Esophagus (tissue), 2 donors: ENCODE measurements around the gene SERPINB11. TPM values are rescaled to one million over a fixed set of nuclear protein-coding genes. Genes with fewer than 3 reads are reported as not detected.
"Not testable (repeated sequence)": the region's sequence is repeated elsewhere in the genome, so short reads cannot be mapped to it uniquely, and the experiment has no call there.

Experiments
- H3K27ac ChIP-seq, 2 donors: one replicate each; pipeline ENCODE4 v1.5.1; 2013; ENCODE audit warnings: low read depth in 2 of 2, mild to moderate bottlenecking in 2 of 2, inconsistent platforms in 1 of 2, low read length in 1 of 2, moderate library complexity in 1 of 2
- H3K27me3 ChIP-seq, 2 donors: one replicate each; pipeline ENCODE4 v1.6.1; 2013; ENCODE audit warnings: low read length in 2 of 2, control low read depth in 1 of 2, mild to moderate bottlenecking in 1 of 2; ENCODE audit not compliant: insufficient read depth in 2 of 2, control insufficient read depth in 1 of 2
- H3K36me3 ChIP-seq, 2 donors: one replicate each; pipeline ENCODE4 v1.6.1; 2013; ENCODE audit warnings: low read length in 1 of 2; ENCODE audit not compliant: control insufficient read depth in 2 of 2, insufficient read depth in 2 of 2
- H3K4me1 ChIP-seq, 2 donors: one replicate each; pipeline ENCODE4 v1.6.1; 2013; ENCODE audit warnings: low read length in 1 of 2; ENCODE audit not compliant: control insufficient read depth in 2 of 2, insufficient read depth in 2 of 2
- H3K4me3 ChIP-seq, 2 donors: one replicate each; pipeline ENCODE4 v1.5.1; 2013; ENCODE audit warnings: low read length in 2 of 2, mild to moderate bottlenecking in 2 of 2, low read depth in 1 of 2, moderate library complexity in 1 of 2
- H3K9me3 ChIP-seq, 2 donors: one replicate each; pipeline ENCODE4 v1.6.1; 2013; ENCODE audit warnings: mild to moderate bottlenecking in 2 of 2, low read depth in 1 of 2, low read length in 1 of 2, moderate library complexity in 1 of 2; ENCODE audit not compliant: control insufficient read depth in 2 of 2, insufficient read depth in 1 of 2
- WGBS, 2 donors: extraction: QIAGEN DNeasy Blood & Tissue Kit; methylation state at CpG; one replicate each; pipeline ENCODE4 v1.1.7; 2013; 5-methylcytosine and 5-hydroxymethylcytosine counted together
- polyA plus RNA-seq, 2 donors: library from polyadenylated mRNA; stranded (reverse); fragments of 200-250 nt; gene quantifications; one replicate each; pipeline ENCODE4 v1.2.3, GENCODE V29; 2013
- donor health status: healthy with polysubstance abuse.
- donor health status: Bipolar disorder and iron deficiency.

The SERPINB11 gene
- polyA plus RNA-seq = 10 to 100 TPM in 1 of 2 donors, 1 to 10 TPM in 1; 6.4 to 11.7 TPM

- WGBS, 2 donors = 64 to 65% methylated on average over 2 of the region's 2 CpGs
- H3K27ac ChIP-seq = no peak within 1 kb of the TSS
- H3K36me3 ChIP-seq = no peaks in the 10 kb centered on the region
Measured at GRCh38 chr18:63702660-63703059, at the start of gene SERPINB11. SERPINB11 (plus strand) TSS chr18:63702960; CDS start chr18:63710194, 7,234 bp downstream.

GRCh38 chr18:63658920-63659319 is 43.8 kb upstream of the SERPINB11 start:
- not testable (repeated sequence) for H3K36me3 ChIP-seq, H3K27ac ChIP-seq
- 63 to 70% methylated on average over 4 of the region's 4 CpGs for WGBS, 2 donors

More at GRCh38 chr18:63702660-63703059, at the start of gene SERPINB11:
- no peaks in the 10 kb centered on the region for H3K4me1 ChIP-seq
- no peaks in the 10 kb centered on the region for H3K27me3 ChIP-seq
- H3K4me3 ChIP-seq = peak within 1 kb of the TSS in 1 of 2 donors; percentile 38
- H3K9me3 ChIP-seq = no peaks in the 10 kb centered on the region

GRCh38 chr18:63661750-63662149 is 41.0 kb upstream of the SERPINB11 start, which contains the start of gene SERPINB3:
SERPINB3 (minus strand) TSS chr18:63661893; CDS start chr18:63661216, 677 bp downstream.
- H3K4me3 ChIP-seq, H3K27ac ChIP-seq, H3K36me3 ChIP-seq, H3K27me3 ChIP-seq, H3K9me3 ChIP-seq, H3K4me1 ChIP-seq: not testable (repeated sequence)
- WGBS, 2 donors = 60 to 67% methylated on average over 2 of the region's 3 CpGs

More at GRCh38 chr18:63658920-63659319, 43.8 kb upstream of the SERPINB11 start:
- not testable (repeated sequence) for H3K4me1 ChIP-seq, H3K9me3 ChIP-seq, H3K4me3 ChIP-seq, H3K27me3 ChIP-seq

GRCh38 chr18:63664571-63664970 is 38.2 kb upstream of the SERPINB11 start:
- Histone ChIP-seq H3K4me1 (peaks cover 0 to 2% of the 10 kb centered on the region in 2 donors), H3K9me3 (no peaks in the 10 kb centered on the region), H3K4me3 (no peak overlapping the region), H3K27ac (no peak overlapping the region), H3K27me3 (no peaks in the 10 kb centered on the region), H3K36me3 (no peaks in the 10 kb centered on the region)
- 44 to 50% methylated on average over 1 of the region's 1 CpG for WGBS, 2 donors

- WGBS, 2 donors = 41 to 42% methylated on average over 5 of the region's 5 CpGs
- no peaks in the 10 kb centered on the region for H3K36me3 ChIP-seq
- H3K4me1 ChIP-seq = peaks cover 0 to 2% of the 10 kb centered on the region in 2 donors
- no peak overlapping the region for H3K4me3 ChIP-seq
- H3K9me3 ChIP-seq = no peaks in the 10 kb centered on the region
- no peaks in the 10 kb centered on the region for H3K27me3 ChIP-seq
- H3K27ac ChIP-seq = no peak overlapping the region
Measured at GRCh38 chr18:63676526-63677323, 26.0 kb upstream of the SERPINB11 start.

GRCh38 chr18:63677500-63678225 is 25.1 kb upstream of the SERPINB11 start:
- H3K9me3 ChIP-seq = no peaks in the 10 kb centered on the region
- WGBS, 2 donors = 60 to 66% methylated on average over 5 of the region's 5 CpGs

GRCh38 chr18:63679820-63680606 is 22.7 kb upstream of the SERPINB11 start:
- Histone ChIP-seq H3K36me3 (no peaks in the 10 kb centered on the region), H3K9me3 (no peaks in the 10 kb centered on the region), H3K4me3 (no peak overlapping the region), H3K4me1 (peaks cover 0 to 2% of the 10 kb centered on the region in 2 donors), H3K27me3 (no peaks in the 10 kb centered on the region), H3K27ac (peak overlapping the region; percentile 24 to 87)
- 76 to 78% methylated on average over 5 of the region's 5 CpGs for WGBS, 2 donors

More at GRCh38 chr18:63677500-63678225, 25.1 kb upstream of the SERPINB11 start:
- Histone ChIP-seq H3K27ac (no peak overlapping the region), H3K27me3 (no peaks in the 10 kb centered on the region), H3K4me1 (peaks cover 0 to 2% of the 10 kb centered on the region in 2 donors), H3K4me3 (no peak overlapping the region), H3K36me3 (no peaks in the 10 kb centered on the region)

- Histone ChIP-seq H3K36me3 (no peaks in the 10 kb centered on the region), H3K4me1 (peaks cover 0 to 2% of the 10 kb centered on the region in 2 donors), H3K27ac (peak overlapping the region; percentile 79 to 83), H3K4me3 (no peak overlapping the region), H3K9me3 (no peaks in the 10 kb centered on the region), H3K27me3 (no peaks in the 10 kb centered on the region)
- WGBS, 2 donors = 70 to 74% methylated on average over 2 of the region's 2 CpGs
Measured at GRCh38 chr18:63681449-63682340, 21.1 kb upstream of the SERPINB11 start.
